Glutamatergic neuron (in vitro differentiated cells): ENCODE measurements around the gene FCN2. TPM values are rescaled to one million over a fixed set of nuclear protein-coding genes. Genes with fewer than 3 reads are reported as not detected.
A peak's percentile ranks its signal among the peaks of the same experiment; 100 is the strongest.

Experiments used
- DNase-seq: peaks from one replicate; pipeline ENCODE4 v3.0.0; 2022
- H3K27ac Mint-ChIP-seq: one replicate; pipeline ENCODE4 v1.8.0; 2020; ENCODE audit warnings: mild to moderate bottlenecking, mixed read lengths, inconsistent platforms; ENCODE audit not compliant: unreplicated experiment
- H3K27me3 Mint-ChIP-seq: one replicate; pipeline ENCODE4 v1.8.0; 2020; ENCODE audit warnings: mild to moderate bottlenecking, moderate library complexity, mixed read lengths, inconsistent platforms; ENCODE audit not compliant: unreplicated experiment
- H3K36me3 Mint-ChIP-seq: one replicate; pipeline ENCODE4 v1.8.0; 2020; ENCODE audit warnings: mild to moderate bottlenecking, mixed read lengths, inconsistent platforms; ENCODE audit not compliant: unreplicated experiment
- H3K4me1 Mint-ChIP-seq: one replicate; pipeline ENCODE4 v1.8.0; 2020; ENCODE audit warnings: mild to moderate bottlenecking, low read depth, mixed read lengths, inconsistent platforms; ENCODE audit not compliant: unreplicated experiment
- H3K4me3 Mint-ChIP-seq: one replicate; pipeline ENCODE4 v1.8.0; 2020; ENCODE audit warnings: mild to moderate bottlenecking, mixed read lengths, inconsistent platforms; ENCODE audit not compliant: unreplicated experiment
- H3K9me3 Mint-ChIP-seq: one replicate; pipeline ENCODE4 v1.8.0; 2020; ENCODE audit warnings: mild to moderate bottlenecking, moderate library complexity, mixed read lengths, inconsistent platforms; ENCODE audit not compliant: unreplicated experiment
- CTCF ChIP-seq: fragments of 200-600 bp; sonication (generic); IDR thresholded peaks from one replicate; pipeline ENCODE4 v1.5.0; 2021; ENCODE audit not compliant: partially characterized antibody, unreplicated experiment
- total RNA-seq: library from RNA; stranded (reverse); fragmentation: NEBNext Ultra II Directional; extraction: Animal tissue kit (Norgen Biotek cat#: 25700); gene quantifications from one replicate; pipeline ENCODE4 v1.2.1, GENCODE V29; 2021; ENCODE audit not compliant: unreplicated experiment

Gene FCN2
- total RNA-seq, 1 donor from 2014 or later: not detected

DNA sequence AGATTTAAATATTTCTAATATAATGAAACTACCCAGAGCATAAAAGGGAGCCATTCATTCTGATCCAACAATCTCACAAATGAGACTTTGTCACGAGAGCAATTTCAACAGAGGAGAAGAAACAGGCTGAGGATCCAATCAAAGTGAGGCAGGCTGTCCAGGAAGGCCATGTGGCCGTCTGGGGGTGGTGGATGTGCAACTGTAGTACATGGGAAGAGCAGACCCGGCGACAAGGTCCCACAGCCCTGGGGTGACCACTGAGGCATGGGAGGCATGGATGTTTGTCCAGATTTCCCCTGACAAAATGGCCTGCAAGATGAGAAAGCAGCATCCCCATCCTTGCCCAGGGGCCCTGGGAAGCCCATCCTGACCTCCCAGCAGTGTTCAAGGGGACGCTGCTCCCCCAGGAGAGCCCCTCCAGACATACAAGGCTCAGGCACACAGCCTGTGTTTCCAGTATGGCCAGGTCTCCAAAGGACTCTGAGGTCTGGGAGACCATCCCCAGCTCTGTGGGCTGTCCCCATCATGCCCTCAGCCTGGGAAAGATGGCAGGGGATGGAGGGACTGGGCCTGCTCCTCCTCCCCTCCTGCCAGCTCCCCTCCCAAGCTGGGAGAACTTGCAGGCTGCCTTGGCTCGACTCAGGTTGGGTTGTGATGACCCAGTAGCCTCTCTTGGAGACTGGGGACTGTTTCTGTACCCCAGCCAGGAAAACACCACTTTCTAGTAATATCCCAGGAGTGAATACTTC, 27.5 kb upstream of the FCN2 start:
- Mint-ChIP-seq H3K9me3 (peaks cover 7% of the 10 kb centered on the region), H3K4me3 (no peak overlapping the region), H3K27me3 (peaks cover 7% of the 10 kb centered on the region), H3K27ac (no peak overlapping the region), H3K36me3 (no peaks in the 10 kb centered on the region), H3K4me1 (no peaks in the 10 kb centered on the region)
- DNase-seq: no peak
- TF ChIP-seq CTCF: no peak

DNA sequence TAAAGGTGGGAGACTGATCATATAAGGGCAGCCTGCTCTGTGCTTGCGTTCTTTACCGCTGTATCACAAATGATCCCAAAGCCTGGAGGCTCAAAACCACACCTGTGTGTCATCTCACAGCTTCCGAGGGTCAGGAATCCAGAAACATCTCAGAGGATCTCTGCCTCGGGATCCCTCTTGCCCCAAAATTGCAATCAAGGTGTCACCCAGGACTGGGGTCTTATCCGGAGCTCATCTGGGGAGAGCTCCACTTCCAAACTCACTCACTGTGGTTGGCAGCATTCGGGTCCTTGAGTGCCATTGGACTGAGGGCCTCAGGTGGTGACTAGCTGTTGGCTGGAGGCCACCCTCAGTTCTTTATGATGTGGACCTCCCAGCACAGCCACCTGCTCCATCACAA, 26.7 kb upstream of the FCN2 start:
- no peak for TF ChIP-seq CTCF
- Mint-ChIP-seq H3K9me3 (peaks cover 7% of the 10 kb centered on the region), H3K36me3 (no peaks in the 10 kb centered on the region), H3K27ac (no peak overlapping the region), H3K4me1 (no peaks in the 10 kb centered on the region), H3K4me3 (no peak overlapping the region), H3K27me3 (peaks cover 7% of the 10 kb centered on the region)
- no peak for DNase-seq

GRCh38 chr9:134854541-134854981, 26.0 kb upstream of the FCN2 start:
- Mint-ChIP-seq H3K4me1 (no peaks in the 10 kb centered on the region), H3K27ac (peak overlapping the region; percentile 5), H3K27me3 (peaks cover 7% of the 10 kb centered on the region), H3K36me3 (no peaks in the 10 kb centered on the region), H3K9me3 (peaks cover 7% of the 10 kb centered on the region), H3K4me3 (no peak overlapping the region)
- DNase-seq: no peak
- no peak for TF ChIP-seq CTCF

- H3K27me3 Mint-ChIP-seq: peaks cover 7% of the 10 kb centered on the region
These were observed 25.2 kb upstream of the FCN2 start for GRCh38 chr9:134855231-134855899.

More at GRCh38 chr9:134855231-134855899, 25.2 kb upstream of the FCN2 start:
- no peak for DNase-seq
- no peak for TF ChIP-seq CTCF
- Mint-ChIP-seq H3K4me1 (no peaks in the 10 kb centered on the region), H3K9me3 (peaks cover 6% of the 10 kb centered on the region), H3K4me3 (no peak overlapping the region), H3K36me3 (no peaks in the 10 kb centered on the region), H3K27ac (no peak overlapping the region)
